HEK293 (cell line): ENCODE results near the gene STX2.

Experiments used
- CTCF ChIA-PET: fragments of 350-600 bp; formaldehyde crosslinking; extraction: SDS; loops from one replicate; lab custom pipeline; 2021; ENCODE audit warnings: antibody characterized with exemption; lab: Yijun Ruan, JAX
- POLR2A ChIA-PET: fragments of 300-600 bp; formaldehyde crosslinking; extraction: SDS; loops from one replicate; lab custom pipeline; 2020; ENCODE audit warnings: antibody characterized with exemption, inconsistent platforms; lab: Yijun Ruan, JAX
- H3K27ac ChIP-seq: fragments of 200-500 bp; sonication (Bioruptor generic); 2 replicates; pipeline ENCODE4 v1.5.1; 2014; ENCODE audit warnings: low read depth, low read length, control low read depth, inconsistent platforms; ENCODE audit errors: extremely low read depth
- H3K36me3 ChIP-seq, 2 experiments: fragments of 200-500 bp in 1 of 2; sonication (Bioruptor generic) in 1 of 2; 1 replicate in 1 of 2; 2 replicates in 1 of 2; pipeline ENCODE4 v1.5.1; 2014 to 2017; ENCODE audit warnings: inconsistent platforms in 2 of 2, low read length in 2 of 2; ENCODE audit not compliant: control insufficient read depth in 2 of 2, insufficient read depth in 1 of 2
- H3K4me1 ChIP-seq: fragments of 200-500 bp; sonication (Bioruptor generic); 2 replicates; pipeline ENCODE4 v1.5.1; 2014; ENCODE audit warnings: mild to moderate bottlenecking, low read length, inconsistent platforms; ENCODE audit not compliant: control insufficient read depth, insufficient read depth
- H3K4me3 ChIP-seq: 2 replicates; pipeline ENCODE4 v1.5.1; 2011; ENCODE audit warnings: low read depth, mild to moderate bottlenecking, control low read depth, low read length, moderate library complexity
- H3K9me3 ChIP-seq: fragments of 200-500 bp; sonication (Bioruptor generic); 2 replicates; pipeline ENCODE4 v1.5.1; 2014; ENCODE audit warnings: low read depth, low read length, inconsistent platforms; ENCODE audit not compliant: control insufficient read depth, insufficient read depth
- BCL11B ChIP-seq: fragments of 450-650 bp; formaldehyde crosslinking; IDR thresholded peaks from 2 replicates; pipeline ENCODE4 v1.5.1; 2016; ENCODE audit warnings: low read depth, missing biosample characterization, missing genetic modification characterization
- GLIS1 ChIP-seq: fragments of 450-650 bp; formaldehyde crosslinking; IDR thresholded peaks from 2 replicates; pipeline ENCODE4 v1.5.1; 2016; ENCODE audit warnings: missing biosample characterization, missing genetic modification characterization
- GLIS2 ChIP-seq: fragments of 450-650 bp; formaldehyde crosslinking; IDR thresholded peaks from 2 replicates; pipeline ENCODE4 v1.5.1; 2016; ENCODE audit warnings: missing biosample characterization, missing genetic modification characterization
- KLF9 ChIP-seq: fragments of 450-650 bp; formaldehyde crosslinking; IDR thresholded peaks from 2 replicates; pipeline ENCODE4 v1.5.1; 2016; ENCODE audit warnings: missing biosample characterization, missing genetic modification characterization, low read depth
- RBAK ChIP-seq: fragments of 450-650 bp; formaldehyde crosslinking; IDR thresholded peaks from 2 replicates; pipeline ENCODE4 v1.5.1; 2016; ENCODE audit warnings: missing biosample characterization, missing genetic modification characterization
- ZFHX2 ChIP-seq: fragments of 450-650 bp; formaldehyde crosslinking; conservative IDR thresholded peaks from 2 replicates; pipeline ENCODE4 v1.5.1; 2016; ENCODE audit warnings: missing biosample characterization, missing genetic modification characterization
- ZFP41 ChIP-seq: fragments of 450-650 bp; formaldehyde crosslinking; IDR thresholded peaks from 2 replicates; pipeline ENCODE4 v1.5.1; 2016; ENCODE audit warnings: missing biosample characterization, missing genetic modification characterization, borderline replicate concordance
- ZIC2 ChIP-seq: fragments of 450-650 bp; formaldehyde crosslinking; IDR thresholded peaks from 2 replicates; pipeline ENCODE4 v1.5.1; 2016; ENCODE audit warnings: missing biosample characterization, missing genetic modification characterization
- ZNF146 ChIP-seq: fragments of 450-650 bp; formaldehyde crosslinking; IDR thresholded peaks from 2 replicates; pipeline ENCODE4 v1.5.1; 2016; ENCODE audit warnings: missing biosample characterization, missing genetic modification characterization
- ZNF221 ChIP-seq: fragments of 450-650 bp; formaldehyde crosslinking; IDR thresholded peaks from 2 replicates; pipeline ENCODE4 v1.5.1; 2017; ENCODE audit warnings: missing biosample characterization, missing genetic modification characterization, borderline replicate concordance
- ZNF335 ChIP-seq: fragments of 450-650 bp; formaldehyde crosslinking; conservative IDR thresholded peaks from 2 replicates; pipeline ENCODE4 v1.5.1; 2016; ENCODE audit warnings: missing biosample characterization, missing genetic modification characterization
- ZNF580 ChIP-seq: fragments of 450-650 bp; formaldehyde crosslinking; IDR thresholded peaks from 2 replicates; pipeline ENCODE4 v1.5.1; 2016; ENCODE audit warnings: missing biosample characterization, missing genetic modification characterization
- ZNF654 ChIP-seq: fragments of 450-650 bp; formaldehyde crosslinking; IDR thresholded peaks from 2 replicates; pipeline ENCODE4 v1.5.1; 2016; ENCODE audit warnings: low read depth, missing biosample characterization, missing genetic modification characterization
- ZNF660 ChIP-seq: fragments of 450-650 bp; IDR thresholded peaks from 2 replicates; pipeline ENCODE4 v1.5.1; 2018; ENCODE audit warnings: missing biosample characterization, mild to moderate bottlenecking, missing genetic modification characterization
- ZNF768 ChIP-seq: fragments of 450-650 bp; formaldehyde crosslinking; IDR thresholded peaks from 2 replicates; pipeline ENCODE4 v1.5.1; 2018; ENCODE audit warnings: missing biosample characterization, mild to moderate bottlenecking, missing genetic modification characterization
- TF ChIP-seq, protein P1 (sequence below): fragments of 450-650 bp; formaldehyde crosslinking; IDR thresholded peaks from 2 replicates; pipeline ENCODE4 v1.5.1; 2017; ENCODE audit warnings: missing biosample characterization, missing genetic modification characterization
- TF ChIP-seq, protein P2 (sequence below): fragments of 450-650 bp; formaldehyde crosslinking; IDR thresholded peaks from 2 replicates; pipeline ENCODE4 v1.5.1; 2016; ENCODE audit warnings: missing biosample characterization, missing genetic modification characterization
- TF ChIP-seq, protein P3 (sequence below): fragments of 450-650 bp; formaldehyde crosslinking; IDR thresholded peaks from 2 replicates; pipeline ENCODE4 v1.5.1; 2016; ENCODE audit warnings: missing biosample characterization, missing genetic modification characterization

Gene STX2

DNA sequence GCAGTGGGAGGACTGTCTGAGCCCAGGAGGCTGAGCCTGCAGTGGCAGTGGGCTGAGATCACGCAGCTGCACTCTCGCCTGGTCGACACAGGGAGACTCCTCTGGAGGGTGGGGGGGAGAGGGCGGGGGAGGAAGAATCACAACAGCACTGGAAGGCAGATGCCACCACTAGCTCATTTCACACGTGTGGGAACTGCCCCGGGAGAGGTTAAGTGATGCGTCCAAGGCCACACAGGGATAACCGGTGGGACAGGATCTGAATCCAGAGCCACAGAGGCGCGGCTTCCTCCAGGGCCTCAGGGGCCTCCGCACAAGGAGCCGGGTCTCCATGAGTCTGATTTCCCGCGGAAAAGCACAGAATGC is 20.8 kb downstream of the STX2 start:
- Histone ChIP-seq H3K36me3 (peaks cover 0 to 39% of the 10 kb centered on the region in 2 experiments; a peak in 2 of 3 replicates), H3K9me3 (no peaks in the 10 kb centered on the region), H3K4me1 (0 out of 2 replicates have a peak, but pooled peaks cover 2% of the 10 kb centered on the region), H3K4me3 (peak overlapping the region; percentile 19), H3K27ac (peak overlapping the region; percentile 58; the same call in 1 of the 2 replicates)
- POLR2A ChIA-PET, result no interaction called here
- no peak for TF ChIP-seq ZNF580
- peak; percentile 6; the same call in 1 of the 2 replicates for TF ChIP-seq KLF9
- 0 out of 2 replicates have a peak, but pooled peaks have one; percentile 9 for TF ChIP-seq ZFHX2
- TF ChIP-seq ZNF335, result peak; percentile 58; the same call in 1 of the 2 replicates
- no peak; the same call in 1 of the 2 replicates for TF ChIP-seq GLIS2
- peak; percentile 44 for TF ChIP-seq GLIS1 (tag by site-specific recombination)
- no peak for TF ChIP-seq RBAK
- CTCF ChIA-PET, result interaction anchor here (0.8 to 2.0 kb wide), 4 partner anchors 7 to 56 kb away, joined by 3 to 10 read pairs (median 3); no protein-coding TSS in a partner anchor

GRCh38 chr12:130817804-130818203 is 21.2 kb downstream of the STX2 start:
- Histone ChIP-seq H3K36me3 (peaks cover 0 to 38% of the 10 kb centered on the region in 2 experiments; a peak in 2 of 3 replicates), H3K9me3 (no peaks in the 10 kb centered on the region), H3K4me3 (no peak overlapping the region), H3K4me1 (0 out of 2 replicates have a peak, but pooled peaks cover 2% of the 10 kb centered on the region), H3K27ac (no peak overlapping the region)
- CTCF ChIA-PET, result interaction anchor here (0.8 to 2.0 kb wide), 4 partner anchors 8 to 56 kb away, joined by 3 to 10 read pairs (median 3); no protein-coding TSS in a partner anchor
- POLR2A ChIA-PET, result no interaction called here
- TF ChIP-seq ZNF654 (tag by site-specific recombination), result no peak
- TF ChIP-seq BCL11B (tag by site-specific recombination), result no peak
- no peak for TF ChIP-seq ZNF221 (tag by site-specific recombination)
- no peak for TF ChIP-seq ZFP41 (tag by site-specific recombination)
- TF ChIP-seq, protein P1, sequence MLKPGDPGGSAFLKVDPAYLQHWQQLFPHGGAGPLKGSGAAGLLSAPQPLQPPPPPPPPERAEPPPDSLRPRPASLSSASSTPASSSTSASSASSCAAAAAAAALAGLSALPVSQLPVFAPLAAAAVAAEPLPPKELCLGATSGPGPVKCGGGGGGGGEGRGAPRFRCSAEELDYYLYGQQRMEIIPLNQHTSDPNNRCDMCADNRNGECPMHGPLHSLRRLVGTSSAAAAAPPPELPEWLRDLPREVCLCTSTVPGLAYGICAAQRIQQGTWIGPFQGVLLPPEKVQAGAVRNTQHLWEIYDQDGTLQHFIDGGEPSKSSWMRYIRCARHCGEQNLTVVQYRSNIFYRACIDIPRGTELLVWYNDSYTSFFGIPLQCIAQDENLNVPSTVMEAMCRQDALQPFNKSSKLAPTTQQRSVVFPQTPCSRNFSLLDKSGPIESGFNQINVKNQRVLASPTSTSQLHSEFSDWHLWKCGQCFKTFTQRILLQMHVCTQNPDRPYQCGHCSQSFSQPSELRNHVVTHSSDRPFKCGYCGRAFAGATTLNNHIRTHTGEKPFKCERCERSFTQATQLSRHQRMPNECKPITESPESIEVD (tag by site-specific recombination), result no peak
- TF ChIP-seq ZNF768 (tag by site-specific recombination), result no peak
- TF ChIP-seq ZNF146 (tag by site-specific recombination), result no peak
- TF ChIP-seq, protein P2, sequence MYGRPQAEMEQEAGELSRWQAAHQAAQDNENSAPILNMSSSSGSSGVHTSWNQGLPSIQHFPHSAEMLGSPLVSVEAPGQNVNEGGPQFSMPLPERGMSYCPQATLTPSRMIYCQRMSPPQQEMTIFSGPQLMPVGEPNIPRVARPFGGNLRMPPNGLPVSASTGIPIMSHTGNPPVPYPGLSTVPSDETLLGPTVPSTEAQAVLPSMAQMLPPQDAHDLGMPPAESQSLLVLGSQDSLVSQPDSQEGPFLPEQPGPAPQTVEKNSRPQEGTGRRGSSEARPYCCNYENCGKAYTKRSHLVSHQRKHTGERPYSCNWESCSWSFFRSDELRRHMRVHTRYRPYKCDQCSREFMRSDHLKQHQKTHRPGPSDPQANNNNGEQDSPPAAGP (tag by site-specific recombination), result no peak
- TF ChIP-seq, protein P3, sequence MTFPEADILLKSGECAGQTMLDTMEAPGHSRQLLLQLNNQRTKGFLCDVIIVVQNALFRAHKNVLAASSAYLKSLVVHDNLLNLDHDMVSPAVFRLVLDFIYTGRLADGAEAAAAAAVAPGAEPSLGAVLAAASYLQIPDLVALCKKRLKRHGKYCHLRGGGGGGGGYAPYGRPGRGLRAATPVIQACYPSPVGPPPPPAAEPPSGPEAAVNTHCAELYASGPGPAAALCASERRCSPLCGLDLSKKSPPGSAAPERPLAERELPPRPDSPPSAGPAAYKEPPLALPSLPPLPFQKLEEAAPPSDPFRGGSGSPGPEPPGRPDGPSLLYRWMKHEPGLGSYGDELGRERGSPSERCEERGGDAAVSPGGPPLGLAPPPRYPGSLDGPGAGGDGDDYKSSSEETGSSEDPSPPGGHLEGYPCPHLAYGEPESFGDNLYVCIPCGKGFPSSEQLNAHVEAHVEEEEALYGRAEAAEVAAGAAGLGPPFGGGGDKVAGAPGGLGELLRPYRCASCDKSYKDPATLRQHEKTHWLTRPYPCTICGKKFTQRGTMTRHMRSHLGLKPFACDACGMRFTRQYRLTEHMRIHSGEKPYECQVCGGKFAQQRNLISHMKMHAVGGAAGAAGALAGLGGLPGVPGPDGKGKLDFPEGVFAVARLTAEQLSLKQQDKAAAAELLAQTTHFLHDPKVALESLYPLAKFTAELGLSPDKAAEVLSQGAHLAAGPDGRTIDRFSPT (tag by site-specific recombination), result no peak
- no peak for TF ChIP-seq ZNF660 (tag by site-specific recombination)

- Histone ChIP-seq H3K4me1 (0 out of 2 replicates have a peak, but pooled peaks cover 2% of the 10 kb centered on the region), H3K9me3 (no peaks in the 10 kb centered on the region), H3K27ac (no peak overlapping the region), H3K36me3 (peaks cover 0 to 34% of the 10 kb centered on the region in 2 experiments; a peak in 1 of 3 replicates), H3K4me3 (no peak overlapping the region)
- CTCF ChIA-PET, result interaction anchor here (0.6 to 2.0 kb wide), 3 partner anchors 10 to 441 kb away, joined by 3 to 10 read pairs (median 3); no protein-coding TSS in a partner anchor
- POLR2A ChIA-PET, result no interaction called here
- TF ChIP-seq ZNF580, result no peak
- TF ChIP-seq ZIC2, result peak; percentile 87
Observed at GRCh38 chr12:130816097-130816496, 23.0 kb downstream of the STX2 start.
